ENCODE results near the gene MINDY1. TPM values are rescaled to one million over a fixed set of nuclear protein-coding genes. Genes with fewer than 3 reads are reported as not detected.

Gene MINDY1
- total and polyA plus RNA-seq, 9 of the 15 experiments (the other 6 are each of a cell fraction or from before 2014, with no cell fraction given): 0.49 to 11.0 (median 6.0) TPM

DNA sequence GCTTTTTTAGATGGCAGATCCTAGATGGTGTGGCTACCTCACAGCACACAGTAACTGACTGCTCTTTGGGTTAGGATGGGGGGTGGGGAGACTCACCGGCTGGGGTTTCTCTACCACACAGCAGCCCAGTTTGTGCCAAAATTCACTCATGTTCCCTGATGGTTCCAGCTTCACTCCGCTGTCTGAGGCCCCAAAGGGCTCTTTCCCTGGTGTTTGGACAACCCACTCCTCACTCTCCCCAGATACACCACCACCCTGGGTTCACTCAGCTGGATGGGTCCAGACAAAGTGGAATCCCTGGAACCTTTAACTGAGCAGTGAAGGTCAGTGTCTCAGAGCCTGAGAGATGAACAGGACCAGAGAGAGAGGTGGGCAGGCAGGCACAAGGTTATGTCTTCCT, 48.9 kb upstream of the MINDY1 start (continued):
- TF ChIP-seq RBFOX2 (IDR thresholded peaks at IDR 0.05; ENCODE audit: low read depth, low read length): peak; percentile 55
- no peak for TF ChIP-seq PHB2 (IDR thresholded peaks at IDR 0.05; ENCODE audit: low read depth)
- TF ChIP-seq RFX7 (CRISPR knock-in tag; IDR thresholded peaks at IDR 0.05): no peak
- TF ChIP-seq FOXO4 (CRISPR knock-in tag; IDR thresholded peaks at IDR 0.05): no peak
- TF ChIP-seq, protein P1, sequence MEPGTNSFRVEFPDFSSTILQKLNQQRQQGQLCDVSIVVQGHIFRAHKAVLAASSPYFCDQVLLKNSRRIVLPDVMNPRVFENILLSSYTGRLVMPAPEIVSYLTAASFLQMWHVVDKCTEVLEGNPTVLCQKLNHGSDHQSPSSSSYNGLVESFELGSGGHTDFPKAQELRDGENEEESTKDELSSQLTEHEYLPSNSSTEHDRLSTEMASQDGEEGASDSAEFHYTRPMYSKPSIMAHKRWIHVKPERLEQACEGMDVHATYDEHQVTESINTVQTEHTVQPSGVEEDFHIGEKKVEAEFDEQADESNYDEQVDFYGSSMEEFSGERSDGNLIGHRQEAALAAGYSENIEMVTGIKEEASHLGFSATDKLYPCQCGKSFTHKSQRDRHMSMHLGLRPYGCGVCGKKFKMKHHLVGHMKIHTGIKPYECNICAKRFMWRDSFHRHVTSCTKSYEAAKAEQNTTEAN (CRISPR knock-in tag; IDR thresholded peaks at IDR 0.05): no peak
- no peak for TF ChIP-seq RBBP5 (IDR thresholded peaks at IDR 0.05; ENCODE audit: borderline replicate concordance, insufficient read depth, low read length, poor library complexity, severe bottlenecking)
- no peak for TF ChIP-seq KDM5B (IDR thresholded peaks at IDR 0.05; ENCODE audit: insufficient replicate concordance, low read depth, low read length)
- TF ChIP-seq CBFB (CRISPR knock-in tag; IDR thresholded peaks at IDR 0.05): no peak
- TF ChIP-seq ZNF184 (CRISPR knock-in tag; IDR thresholded peaks at IDR 0.05): no peak
- no peak for TF ChIP-seq TEAD4 (IDR thresholded peaks at IDR 0.05; ENCODE audit: low read length)
- no peak for TF ChIP-seq TEAD4 (CRISPR knock-in tag; IDR thresholded peaks at IDR 0.05; ENCODE audit: borderline replicate concordance)
- no peak for TF ChIP-seq JUND (IDR thresholded peaks at IDR 0.05; ENCODE audit: borderline replicate concordance, low read depth, low read length)
- TF ChIP-seq JUND (tag; IDR thresholded peaks at IDR 0.05; ENCODE audit: borderline replicate concordance, low read depth, low read length): no peak
- TF ChIP-seq, protein P2, sequence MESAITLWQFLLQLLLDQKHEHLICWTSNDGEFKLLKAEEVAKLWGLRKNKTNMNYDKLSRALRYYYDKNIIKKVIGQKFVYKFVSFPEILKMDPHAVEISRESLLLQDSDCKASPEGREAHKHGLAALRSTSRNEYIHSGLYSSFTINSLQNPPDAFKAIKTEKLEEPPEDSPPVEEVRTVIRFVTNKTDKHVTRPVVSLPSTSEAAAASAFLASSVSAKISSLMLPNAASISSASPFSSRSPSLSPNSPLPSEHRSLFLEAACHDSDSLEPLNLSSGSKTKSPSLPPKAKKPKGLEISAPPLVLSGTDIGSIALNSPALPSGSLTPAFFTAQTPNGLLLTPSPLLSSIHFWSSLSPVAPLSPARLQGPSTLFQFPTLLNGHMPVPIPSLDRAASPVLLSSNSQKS (CRISPR knock-in tag; IDR thresholded peaks at IDR 0.05): no peak

Data from K562 (cell line).